ENCODE measurements around the gene SRBD1.

SRBD1 gene

GRCh38 chr2:45634223-45634622 lies 23.2 kb upstream of the SRBD1 start:
- no peak for DNase-seq (ENCODE audit: low read depth in 2 of 3, low spot score in 2 of 3)

GRCh38 chr2:45631955-45632354 lies 20.9 kb upstream of the SRBD1 start:
- no peak for DNase-seq (ENCODE audit: low read depth in 2 of 3, low spot score in 2 of 3)

GRCh38 chr2:45631319-45631718 lies 20.3 kb upstream of the SRBD1 start:
- no peak for DNase-seq (ENCODE audit: low read depth in 2 of 3, low spot score in 2 of 3)

- no peak for DNase-seq (ENCODE audit: low read depth in 2 of 3, low spot score in 2 of 3)
These were observed 18.9 kb upstream of the SRBD1 start for GRCh38 chr2:45629971-45630370.

GRCh38 chr2:45627911-45628310 lies 16.8 kb upstream of the SRBD1 start:
- DNase-seq (ENCODE audit: low read depth in 2 of 3, low spot score in 2 of 3) = no peak

GRCh38 chr2:45626387-45627221 lies 15.5 kb upstream of the SRBD1 start:
- DNase-seq (ENCODE audit: low read depth in 2 of 3, low spot score in 2 of 3) = no peak

GRCh38 chr2:45625824-45626223 lies 14.8 kb upstream of the SRBD1 start:
- DNase-seq (ENCODE audit: low read depth in 2 of 3, low spot score in 2 of 3) = no peak

- DNase-seq (ENCODE audit: low read depth in 2 of 3, low spot score in 2 of 3) = no peak
These were observed 12.0 kb upstream of the SRBD1 start for GRCh38 chr2:45623098-45623497.

- DNase-seq (ENCODE audit: low read depth in 2 of 3, low spot score in 2 of 3) = no peak
These were observed 11.4 kb upstream of the SRBD1 start for GRCh38 chr2:45622336-45623075.

- DNase-seq (ENCODE audit: low read depth in 2 of 3, low spot score in 2 of 3) = no peak
These were observed 6.4 kb upstream of the SRBD1 start for GRCh38 chr2:45617496-45617895.

- DNase-seq (ENCODE audit: low read depth in 2 of 3, low spot score in 2 of 3) = no peak
These were observed 5.8 kb upstream of the SRBD1 start for GRCh38 chr2:45616658-45617411.

- DNase-seq (ENCODE audit: low read depth in 2 of 3, low spot score in 2 of 3) = no peak
These were observed 3.9 kb upstream of the SRBD1 start for GRCh38 chr2:45614871-45615415.

- no peak for DNase-seq (ENCODE audit: low read depth in 2 of 3, low spot score in 2 of 3)
These were observed 3.3 kb upstream of the SRBD1 start for GRCh38 chr2:45614330-45614729.

- no peak for DNase-seq (ENCODE audit: low read depth in 2 of 3, low spot score in 2 of 3)
These were observed 1.7 kb upstream of the SRBD1 start for GRCh38 chr2:45612731-45613130.

GRCh38 chr2:45612285-45612684 lies 1.2 kb upstream of the SRBD1 start:
- no peak for DNase-seq (ENCODE audit: low read depth in 2 of 3, low spot score in 2 of 3)

- DNase-seq (ENCODE audit: low read depth in 2 of 3, low spot score in 2 of 3) = peak; percentile 6 to 12 (median 7)
These were observed 617 bp downstream of the SRBD1 start for GRCh38 chr2:45610281-45611019.

GRCh38 chr2:45607701-45608100 lies 3.4 kb downstream of the SRBD1 start:
- no peak for DNase-seq (ENCODE audit: low read depth in 2 of 3, low spot score in 2 of 3)

- DNase-seq (ENCODE audit: low read depth in 2 of 3, low spot score in 2 of 3) = no peak
These were observed 4.3 kb downstream of the SRBD1 start for GRCh38 chr2:45606796-45607195.

GRCh38 chr2:45605116-45605515 lies 6.0 kb downstream of the SRBD1 start:
- DNase-seq (ENCODE audit: low read depth in 2 of 3, low spot score in 2 of 3) = no peak

GRCh38 chr2:45602624-45603023 lies 8.4 kb downstream of the SRBD1 start:
- no peak for DNase-seq (ENCODE audit: low read depth in 2 of 3, low spot score in 2 of 3)

- no peak for DNase-seq (ENCODE audit: low read depth in 2 of 3, low spot score in 2 of 3)
These were observed 12.5 kb downstream of the SRBD1 start for GRCh38 chr2:45598545-45598944.

All from activated CD8-positive, alpha-beta memory T cell treated with anti-CD3 and anti-CD28 coated beads for 48 hours (primary cell).